DND-41 (cell line): ENCODE measurements around the gene INSM1.

Experiments
- ATAC-seq: fragments of 200-7000 bp; cut with Tn5 transposase; 3 replicates; pipeline ENCODE4 v1.9.1; 2021; ENCODE audit warnings: low read depth; ENCODE audit not compliant: insufficient read depth
- DNase-seq: peaks from one replicate; pipeline ENCODE4 v3.0.0-alpha.2; 2020
- H2AFZ ChIP-seq: 2 replicates; pipeline ENCODE4 v1.6.0; 2012; ENCODE audit warnings: low read depth, low read length
- H3K27ac ChIP-seq: 2 replicates; pipeline ENCODE4 v1.5.1; 2012; ENCODE audit warnings: low read length, inconsistent platforms
- H3K27me3 ChIP-seq: fragments of 200-600 bp; sonication (generic); 2 replicates; pipeline ENCODE4 v1.6.0; 2012; ENCODE audit warnings: low read length, mild to moderate bottlenecking, inconsistent platforms; ENCODE audit not compliant: insufficient read depth, poor library complexity
- H3K36me3 ChIP-seq: 2 replicates; pipeline ENCODE4 v1.5.1; 2012; ENCODE audit warnings: low read length, inconsistent platforms; ENCODE audit not compliant: insufficient read depth
- H3K4me1 ChIP-seq: 2 replicates; pipeline ENCODE4 v1.5.1; 2012; ENCODE audit warnings: mild to moderate bottlenecking, low read length; ENCODE audit not compliant: insufficient read depth
- H3K4me2 ChIP-seq: 2 replicates; pipeline ENCODE4 v1.6.0; 2012; ENCODE audit warnings: mild to moderate bottlenecking, moderate library complexity, low read length, inconsistent platforms; ENCODE audit not compliant: insufficient read depth
- H3K4me3 ChIP-seq, 2 experiments: fragments of 200-600 bp in 1 of 2; shearing (Covaris generic) in 1 of 2; 2 replicates each; pipeline ENCODE4 v1.5.1; 2012 to 2016; ENCODE audit warnings: inconsistent platforms in 2 of 2, low read length in 2 of 2, mild to moderate bottlenecking in 2 of 2, low read depth in 1 of 2, moderate library complexity in 1 of 2
- H3K79me2 ChIP-seq: 2 replicates; pipeline ENCODE4 v1.6.0; 2012; ENCODE audit warnings: low read length, inconsistent platforms; ENCODE audit not compliant: insufficient read depth
- H3K9ac ChIP-seq: 2 replicates; pipeline ENCODE4 v1.6.0; 2012; ENCODE audit warnings: low read depth, mild to moderate bottlenecking, inconsistent platforms, low read length, moderate library complexity
- H3K9me3 ChIP-seq: 2 replicates; pipeline ENCODE4 v1.5.1; 2012; ENCODE audit warnings: low read length, moderate library complexity, mild to moderate bottlenecking, inconsistent platforms; ENCODE audit not compliant: insufficient read depth, severe bottlenecking
- H4K20me1 ChIP-seq: 2 replicates; pipeline ENCODE4 v1.6.0; 2012; ENCODE audit warnings: low read length; ENCODE audit not compliant: insufficient read depth
- CTCF ChIP-seq: IDR thresholded peaks from 2 replicates; pipeline ENCODE4 v1.5.1; 2012; ENCODE audit warnings: borderline replicate concordance, low read length, moderate library complexity, mild to moderate bottlenecking; ENCODE audit not compliant: poor library complexity, severe bottlenecking; ENCODE audit errors: extremely low read depth
- EZH2 ChIP-seq: IDR thresholded peaks from 3 replicates; pipeline ENCODE4 v1.6.1; 2012; ENCODE audit warnings: borderline replicate concordance, low read depth, mild to moderate bottlenecking, moderate library complexity, low read length, inconsistent platforms; ENCODE audit not compliant: severe bottlenecking

INSM1 gene

GRCh38 chr20:20386192-20386591 lies 18.3 kb downstream of the INSM1 start:
- no peak for DNase-seq
- Histone ChIP-seq H3K27ac (no peak overlapping the region), H3K4me3 (no peak overlapping the region), H3K9me3 (no peaks in the 10 kb centered on the region), H3K27me3 (no peaks in the 10 kb centered on the region), H4K20me1 (no peaks in the 10 kb centered on the region), H3K36me3 (no peaks in the 10 kb centered on the region), H3K9ac (no peak overlapping the region), H2AFZ (no peak overlapping the region), H3K4me1 (no peaks in the 10 kb centered on the region), H3K79me2 (no peaks in the 10 kb centered on the region), H3K4me2 (no peak overlapping the region)
- ATAC-seq: no peak; the same call in 2 of the 3 replicates
- no peak for TF ChIP-seq CTCF
- TF ChIP-seq EZH2: no peak

GRCh38 chr20:20390393-20390792 lies 22.5 kb downstream of the INSM1 start:
- peaks cover 4% of the 10 kb centered on the region; the same call in 1 of the 2 replicates for H4K20me1 ChIP-seq
- ATAC-seq (no peak), DNase-seq (no peak)
- no peak overlapping the region for H3K4me3 ChIP-seq
- H3K27ac ChIP-seq: no peak overlapping the region
- no peak overlapping the region for H3K9ac ChIP-seq
- no peak overlapping the region for H3K4me2 ChIP-seq
- H3K9me3 ChIP-seq: no peaks in the 10 kb centered on the region
- H2AFZ ChIP-seq: no peak overlapping the region
- TF ChIP-seq EZH2 (no peak), CTCF (no peak)
- H3K79me2 ChIP-seq: no peaks in the 10 kb centered on the region
- peaks cover 3% of the 10 kb centered on the region; the same call in 1 of the 2 replicates for H3K36me3 ChIP-seq
- H3K4me1 ChIP-seq: no peaks in the 10 kb centered on the region
- no peaks in the 10 kb centered on the region for H3K27me3 ChIP-seq

GRCh38 chr20:20391115-20391514 lies 23.2 kb downstream of the INSM1 start:
- peaks cover 4% of the 10 kb centered on the region; the same call in 1 of the 2 replicates for H4K20me1 ChIP-seq
- TF ChIP-seq CTCF (no peak), EZH2 (no peak)
- H3K36me3 ChIP-seq: peaks cover 3% of the 10 kb centered on the region; the same call in 1 of the 2 replicates
- H3K27ac ChIP-seq: no peak overlapping the region
- no peak overlapping the region for H3K4me2 ChIP-seq
- H3K79me2 ChIP-seq: no peaks in the 10 kb centered on the region
- H3K4me3 ChIP-seq: no peak overlapping the region
- no peaks in the 10 kb centered on the region for H3K4me1 ChIP-seq
- H3K27me3 ChIP-seq: no peaks in the 10 kb centered on the region
- ATAC-seq (no peak), DNase-seq (no peak)
- H3K9me3 ChIP-seq: no peaks in the 10 kb centered on the region
- H2AFZ ChIP-seq: no peak overlapping the region
- no peak overlapping the region for H3K9ac ChIP-seq

GRCh38 chr20:20391766-20392165 lies 23.9 kb downstream of the INSM1 start:
- Histone ChIP-seq H3K27ac (no peak overlapping the region), H3K4me1 (no peaks in the 10 kb centered on the region), H3K36me3 (peaks cover 3% of the 10 kb centered on the region; the same call in 1 of the 2 replicates), H3K4me2 (no peak overlapping the region), H3K9me3 (no peaks in the 10 kb centered on the region), H3K79me2 (no peaks in the 10 kb centered on the region), H3K27me3 (no peaks in the 10 kb centered on the region), H4K20me1 (peaks cover 4% of the 10 kb centered on the region; the same call in 1 of the 2 replicates), H2AFZ (no peak overlapping the region), H3K9ac (no peak overlapping the region), H3K4me3 (no peak overlapping the region)
- ATAC-seq (no peak), DNase-seq (no peak)
- TF ChIP-seq EZH2 (no peak), CTCF (no peak)
